HEK293 (cell line): ENCODE measurements around the gene PLEKHO2.

Source experiments
- BCL11A ChIP-seq: fragments of 450-650 bp; formaldehyde crosslinking; IDR thresholded peaks from 2 replicates; pipeline ENCODE4 v1.5.1; 2016; ENCODE audit warnings: low read depth, missing biosample characterization, missing genetic modification characterization
- BCL11B ChIP-seq: fragments of 450-650 bp; formaldehyde crosslinking; IDR thresholded peaks from 2 replicates; pipeline ENCODE4 v1.5.1; 2016; ENCODE audit warnings: low read depth, missing biosample characterization, missing genetic modification characterization
- GLIS1 ChIP-seq: fragments of 450-650 bp; formaldehyde crosslinking; IDR thresholded peaks from 2 replicates; pipeline ENCODE4 v1.5.1; 2016; ENCODE audit warnings: missing biosample characterization, missing genetic modification characterization
- KLF16 ChIP-seq: fragments of 450-650 bp; formaldehyde crosslinking; IDR thresholded peaks from 2 replicates; pipeline ENCODE4 v1.5.1; 2017; ENCODE audit warnings: missing biosample characterization, missing genetic modification characterization
- KLF7 ChIP-seq: fragments of 450-650 bp; formaldehyde crosslinking; IDR thresholded peaks from 2 replicates; pipeline ENCODE4 v1.5.1; 2016; ENCODE audit warnings: missing biosample characterization, missing genetic modification characterization, borderline replicate concordance
- PATZ1 ChIP-seq: fragments of 450-650 bp; formaldehyde crosslinking; IDR thresholded peaks from 2 replicates; pipeline ENCODE4 v1.5.1; 2016; ENCODE audit warnings: missing biosample characterization, missing genetic modification characterization
- PRDM1 ChIP-seq: fragments of 450-650 bp; formaldehyde crosslinking; IDR thresholded peaks from 2 replicates; pipeline ENCODE4; 2016; ENCODE audit warnings: missing biosample characterization, missing genetic modification characterization
- PRDM4 ChIP-seq: fragments of 450-650 bp; formaldehyde crosslinking; IDR thresholded peaks from 2 replicates; pipeline ENCODE4 v1.5.1; 2017; ENCODE audit warnings: missing biosample characterization, missing genetic modification characterization
- REST ChIP-seq: fragments of 450-650 bp; formaldehyde crosslinking; IDR thresholded peaks from 2 replicates; pipeline ENCODE4 v1.5.1; 2016; ENCODE audit warnings: missing biosample characterization, missing genetic modification characterization
- SCRT2 ChIP-seq: fragments of 450-650 bp; formaldehyde crosslinking; IDR thresholded peaks from 2 replicates; pipeline ENCODE4 v1.5.1; 2016; ENCODE audit warnings: missing biosample characterization, missing genetic modification characterization
- TCF7L2 ChIP-seq: IDR thresholded peaks from 2 replicates; pipeline ENCODE4 v1.6.1; 2011; ENCODE audit warnings: low read depth, mild to moderate bottlenecking, inconsistent platforms, low read length, moderate library complexity, borderline replicate concordance
- ZBTB10 ChIP-seq: fragments of 450-650 bp; formaldehyde crosslinking; IDR thresholded peaks from 2 replicates; pipeline ENCODE4 v1.5.1; 2016; ENCODE audit warnings: missing biosample characterization, missing genetic modification characterization
- ZBTB17 ChIP-seq: fragments of 450-650 bp; formaldehyde crosslinking; IDR thresholded peaks from 2 replicates; pipeline ENCODE4 v1.5.1; 2016; ENCODE audit warnings: missing biosample characterization, missing genetic modification characterization
- ZBTB7A ChIP-seq: fragments of 450-650 bp; formaldehyde crosslinking; IDR thresholded peaks from 2 replicates; pipeline ENCODE4 v1.5.1; 2016; ENCODE audit warnings: low read depth, missing biosample characterization, missing genetic modification characterization
- ZFP3 ChIP-seq: fragments of 450-650 bp; formaldehyde crosslinking; IDR thresholded peaks from 2 replicates; pipeline ENCODE4 v1.5.1; 2016; ENCODE audit warnings: low read depth, missing biosample characterization, missing genetic modification characterization
- ZFP69B ChIP-seq: fragments of 450-650 bp; formaldehyde crosslinking; IDR thresholded peaks from 2 replicates; pipeline ENCODE4 v1.5.1; 2016; ENCODE audit warnings: missing biosample characterization, missing genetic modification characterization
- ZNF112 ChIP-seq: fragments of 450-650 bp; formaldehyde crosslinking; IDR thresholded peaks from 2 replicates; pipeline ENCODE4 v1.5.0; 2017; ENCODE audit warnings: missing biosample characterization, missing genetic modification characterization
- ZNF114 ChIP-seq: fragments of 450-650 bp; formaldehyde crosslinking; IDR thresholded peaks from 2 replicates; pipeline ENCODE4 v1.5.0; 2017; ENCODE audit warnings: missing biosample characterization, missing genetic modification characterization
- ZNF138 ChIP-seq: fragments of 450-650 bp; formaldehyde crosslinking; IDR thresholded peaks from 2 replicates; pipeline ENCODE4 v1.5.1; 2016; ENCODE audit warnings: missing biosample characterization, missing genetic modification characterization, borderline replicate concordance
- ZNF2 ChIP-seq: fragments of 450-650 bp; formaldehyde crosslinking; IDR thresholded peaks from 2 replicates; pipeline ENCODE4 v1.5.1; 2016; ENCODE audit warnings: missing biosample characterization, missing genetic modification characterization
- ZNF510 ChIP-seq: fragments of 450-650 bp; formaldehyde crosslinking; IDR thresholded peaks from 2 replicates; pipeline ENCODE4 v1.5.1; 2018; ENCODE audit warnings: mild to moderate bottlenecking, missing genetic modification characterization, missing biosample characterization; ENCODE audit not compliant: insufficient replicate concordance
- ZNF580 ChIP-seq: fragments of 450-650 bp; formaldehyde crosslinking; IDR thresholded peaks from 2 replicates; pipeline ENCODE4 v1.5.1; 2016; ENCODE audit warnings: missing biosample characterization, missing genetic modification characterization
- ZNF596 ChIP-seq: fragments of 450-650 bp; IDR thresholded peaks from 2 replicates; pipeline ENCODE4 v1.5.0; 2018; ENCODE audit warnings: missing biosample characterization, mild to moderate bottlenecking, missing genetic modification characterization, moderate library complexity
- ZNF600 ChIP-seq: fragments of 450-650 bp; formaldehyde crosslinking; IDR thresholded peaks from 2 replicates; pipeline ENCODE4 v1.5.1; 2016; ENCODE audit warnings: missing biosample characterization, missing genetic modification characterization
- ZNF701 ChIP-seq: fragments of 450-650 bp; formaldehyde crosslinking; IDR thresholded peaks from 2 replicates; pipeline ENCODE4 v1.5.1; 2016; ENCODE audit warnings: missing biosample characterization, missing genetic modification characterization
- ZNF837 ChIP-seq: fragments of 450-650 bp; formaldehyde crosslinking; IDR thresholded peaks from 2 replicates; pipeline ENCODE4 v1.5.1; 2016; ENCODE audit warnings: missing biosample characterization, missing genetic modification characterization
- ZSCAN4 ChIP-seq: fragments of 450-650 bp; formaldehyde crosslinking; IDR thresholded peaks from 2 replicates; pipeline ENCODE4 v1.5.1; 2017; ENCODE audit warnings: missing biosample characterization, missing genetic modification characterization

Gene PLEKHO2

GRCh38 chr15:64842096-64842939, 603 bp downstream of the PLEKHO2 start (continued):
- TF ChIP-seq ZNF510 (no peak), KLF7 (tag by site-specific recombination) (no peak), ZNF112 (tag by site-specific recombination) (no peak), GLIS1 (no peak), ZNF2 (tag by site-specific recombination) (no peak), PATZ1 (tag by site-specific recombination) (no peak), ZNF596 (tag by site-specific recombination) (no peak), ZNF600 (tag by site-specific recombination) (peak; percentile 51), ZBTB7A (tag by site-specific recombination) (no peak; the same call in 1 of the 2 replicates), PRDM1 (peak; percentile 27; the same call in 1 of the 2 replicates), BCL11B (tag by site-specific recombination) (no peak), TCF7L2 (no peak), ZNF580 (tag by site-specific recombination) (0 out of 2 replicates have a peak, but pooled peaks have one; percentile 27), SCRT2 (tag by site-specific recombination) (no peak), PRDM4 (tag by site-specific recombination) (0 out of 2 replicates have a peak, but pooled peaks have one; percentile 8), ZBTB10 (tag by site-specific recombination) (peak; percentile 44; the same call in 1 of the 2 replicates), ZFP3 (tag by site-specific recombination) (no peak), BCL11A (no peak), ZNF837 (no peak), ZSCAN4 (tag by site-specific recombination) (peak; percentile 96), KLF16 (tag by site-specific recombination) (no peak), ZFP69B (tag by site-specific recombination) (peak; percentile 30; the same call in 1 of the 2 replicates), ZNF138 (tag by site-specific recombination) (no peak), REST (tag by site-specific recombination) (no peak), ZNF701 (no peak), ZNF114 (no peak), ZBTB17 (peak; percentile 46)
- TF ChIP-seq, all 188 proteins: peak for 18
